Gastrocnemius medialis (tissue), 4 donors: Measurements from ENCODE around the gene VPS26C. TPM values are rescaled to one million over a fixed set of nuclear protein-coding genes. Genes with fewer than 3 reads are reported as not detected.

ENCODE experiments used
- ATAC-seq, 2 donors: fragments of 150-250 bp; one replicate each; pipeline ENCODE4 v1.9.1; 2016
- DNase-seq, 2 donors: peaks; one replicate each; pipeline ENCODE4 v3.0.0-alpha.2; 2019
- H3K27ac ChIP-seq, 4 donors: fragments of 200-600 bp; sonication (generic); 1 replicate in 1 of 4; 2 replicates in 3 of 4; pipeline ENCODE4 v1.5.1; 2016 to 2018; ENCODE audit warnings: mild to moderate bottlenecking in 2 of 4, moderate library complexity in 1 of 4
- H3K27me3 ChIP-seq, 3 donors: fragments of 200-600 bp; sonication (generic) in 2 of 3; 1 replicate in 1 of 3; 2 replicates in 2 of 3; pipeline versions ENCODE4 v1.5.1 to v1.6.0; 2016 to 2019; ENCODE audit warnings: mild to moderate bottlenecking in 1 of 3, moderate library complexity in 1 of 3
- H3K36me3 ChIP-seq, 2 donors: fragments of 200-600 bp; sonication (generic) in 1 of 2; one replicate each; pipeline ENCODE4 v1.5.1; 2017 to 2018
- H3K4me1 ChIP-seq, 2 donors: fragments of 200-600 bp; sonication (generic) in 1 of 2; one replicate each; pipeline ENCODE4 v1.5.1; 2016 to 2017; ENCODE audit warnings: mild to moderate bottlenecking in 2 of 2
- H3K4me3 ChIP-seq, 4 donors: fragments of 200-600 bp; sonication (generic) in 3 of 4; 1 replicate in 1 of 4; 2 replicates in 3 of 4; pipeline ENCODE4 v1.5.1; 2016 to 2019; ENCODE audit warnings: mild to moderate bottlenecking in 2 of 4
- H3K9me3 ChIP-seq, 3 donors: fragments of 200-600 bp; sonication (generic) in 2 of 3; 1 replicate in 1 of 3; 2 replicates in 2 of 3; pipeline ENCODE4 v1.5.1; 2016 to 2019
- POLR2A ChIP-seq, 2 donors: fragments of 450-650 bp; IDR thresholded peaks; one replicate each; pipeline ENCODE4 v1.6.1; 2017; ENCODE audit warnings: antibody characterized with exemption in 2 of 2, mild to moderate bottlenecking in 2 of 2, moderate library complexity in 2 of 2
- in situ Hi-C, 4 donors: fragments of 200-750 bp; cut with MboI; loops; one replicate each; pipeline versions ENCODE4 v1.15.0 to v1.8.0; 2017; ENCODE audit warnings: low sequenced_read_pairs in 4 of 4
- intact Hi-C: fragments of 100-400 bp; cut with DNase I; formaldehyde crosslinking; loops from one replicate; pipeline ENCODE4 v1.15.1; 2023; ENCODE audit warnings: low total_unique reads
- total RNA-seq, 4 donors: library from RNA; depleted of rRNA; stranded (reverse); fragments of >200 nt; gene quantifications; one replicate each; pipeline versions ENCODE4 v1.1.0 to v1.2.3, GENCODE V29; 2016
- TF ChIP-seq, protein P1 (sequence below), 5 experiments: fragments of 450-650 bp in 3 of 5; fragments of 200-600 bp in 2 of 5; sonication (generic) in 2 of 5; IDR thresholded peaks in 4 of 5; conservative IDR thresholded peaks in 1 of 5; 1 replicate in 4 of 5; 2 replicates in 1 of 5; pipeline ENCODE4 v1.5.1; 2016 to 2019; ENCODE audit warnings: antibody characterized with exemption in 5 of 5, mild to moderate bottlenecking in 3 of 5, moderate library complexity in 3 of 5

Gene VPS26C
- total RNA-seq, 4 donors from 2014 or later = 57.6 to 82.7 (median 75.4) TPM

DNA sequence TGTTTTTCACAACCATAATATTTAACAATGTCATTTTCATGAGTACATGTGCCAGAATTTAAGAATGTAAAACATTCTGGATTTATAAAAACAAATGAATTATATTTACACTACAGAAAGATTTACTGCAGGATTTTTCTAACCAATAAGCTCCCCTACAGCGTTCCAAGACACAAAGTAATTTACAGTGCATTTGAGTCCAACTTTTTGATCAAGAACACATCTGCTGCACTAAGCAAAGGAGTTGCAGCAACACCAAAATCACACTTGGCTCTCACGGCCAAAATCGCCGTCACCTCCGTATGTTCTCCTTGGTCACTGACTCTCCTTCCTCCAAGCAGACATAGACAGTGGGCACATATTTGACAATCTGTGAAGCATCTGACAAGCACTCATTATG is 7.7 kb downstream of the VPS26C start:
- peaks cover 32 to 43% of the 10 kb centered on the region in 2 donors for H3K4me1 ChIP-seq
- H3K9me3 ChIP-seq = no peaks in the 10 kb centered on the region
- no peak for ATAC-seq
- in situ Hi-C loops = loop anchor here in 1 of 4 donors (25.0 kb wide), 2 partner anchors 103 to 303 kb away; partner anchors contain the start of gene DYRK1A
- DNase-seq = no peak
- intact Hi-C loops = no loop called here
- H3K27me3 ChIP-seq = no peaks in the 10 kb centered on the region
- H3K4me3 ChIP-seq = no peak overlapping the region
- no peak overlapping the region for H3K27ac ChIP-seq
- TF ChIP-seq POLR2A (IDR thresholded peaks at IDR 0.05) = no peak
- TF ChIP-seq, protein P1, sequence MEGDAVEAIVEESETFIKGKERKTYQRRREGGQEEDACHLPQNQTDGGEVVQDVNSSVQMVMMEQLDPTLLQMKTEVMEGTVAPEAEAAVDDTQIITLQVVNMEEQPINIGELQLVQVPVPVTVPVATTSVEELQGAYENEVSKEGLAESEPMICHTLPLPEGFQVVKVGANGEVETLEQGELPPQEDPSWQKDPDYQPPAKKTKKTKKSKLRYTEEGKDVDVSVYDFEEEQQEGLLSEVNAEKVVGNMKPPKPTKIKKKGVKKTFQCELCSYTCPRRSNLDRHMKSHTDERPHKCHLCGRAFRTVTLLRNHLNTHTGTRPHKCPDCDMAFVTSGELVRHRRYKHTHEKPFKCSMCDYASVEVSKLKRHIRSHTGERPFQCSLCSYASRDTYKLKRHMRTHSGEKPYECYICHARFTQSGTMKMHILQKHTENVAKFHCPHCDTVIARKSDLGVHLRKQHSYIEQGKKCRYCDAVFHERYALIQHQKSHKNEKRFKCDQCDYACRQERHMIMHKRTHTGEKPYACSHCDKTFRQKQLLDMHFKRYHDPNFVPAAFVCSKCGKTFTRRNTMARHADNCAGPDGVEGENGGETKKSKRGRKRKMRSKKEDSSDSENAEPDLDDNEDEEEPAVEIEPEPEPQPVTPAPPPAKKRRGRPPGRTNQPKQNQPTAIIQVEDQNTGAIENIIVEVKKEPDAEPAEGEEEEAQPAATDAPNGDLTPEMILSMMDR (IDR thresholded peaks at IDR 0.05 in 4 of 5, conservative IDR thresholded peaks at IDR 0.05 in 1 of 5) = no peak
- no peaks in the 10 kb centered on the region for H3K36me3 ChIP-seq

DNA sequence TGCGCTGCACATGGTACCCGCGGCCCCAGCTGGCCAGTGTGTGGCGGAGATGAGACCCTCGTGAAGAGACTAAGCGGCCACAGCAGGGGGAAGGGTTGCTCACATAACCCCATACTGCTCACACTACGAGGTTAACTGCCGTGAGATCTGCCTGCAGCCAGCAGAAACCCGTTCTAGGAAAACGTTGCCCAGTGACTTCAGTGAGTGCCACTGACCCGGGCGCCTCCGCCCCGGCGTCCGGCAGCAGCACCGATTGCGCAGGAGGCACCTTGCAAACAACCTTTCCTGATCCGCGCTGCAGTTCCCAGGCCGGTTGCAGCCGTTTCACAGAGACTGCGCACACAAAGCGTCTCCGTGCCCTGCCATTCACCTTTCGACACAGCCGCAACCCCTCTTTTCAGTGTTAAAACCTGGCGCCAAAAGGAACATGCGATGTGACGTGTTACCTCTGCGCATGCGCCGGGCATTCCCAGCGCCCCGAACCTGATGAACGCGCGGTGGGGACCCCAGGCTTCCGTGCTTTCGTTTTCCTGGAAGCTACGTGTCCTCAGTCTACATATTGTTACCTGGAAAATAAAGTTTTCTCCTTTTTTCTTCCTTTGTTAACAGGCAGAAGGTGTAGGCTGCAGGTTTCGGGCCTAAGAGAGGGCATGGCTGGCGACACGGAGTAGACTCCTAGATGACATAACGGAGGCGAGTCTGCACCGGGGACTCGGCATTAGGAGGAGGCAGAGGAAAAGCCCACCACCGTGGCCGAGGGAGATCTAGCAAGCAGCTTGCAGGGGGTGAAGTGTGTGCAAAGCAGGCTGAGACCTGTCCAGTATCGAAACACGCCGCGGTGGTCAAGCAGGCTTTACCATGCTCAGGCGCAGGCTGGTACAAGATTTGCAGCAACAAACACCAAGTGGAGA is 8.9 kb downstream of the VPS26C start:
- Histone ChIP-seq H3K27me3 (no peaks in the 10 kb centered on the region), H3K36me3 (no peaks in the 10 kb centered on the region), H3K9me3 (no peaks in the 10 kb centered on the region), H3K4me3 (peak overlapping the region; percentile 61 to 71 (median 67)), H3K4me1 (peaks cover 30 to 44% of the 10 kb centered on the region in 2 donors), H3K27ac (peak overlapping the region; percentile 69 to 81 (median 79))
- DNase-seq (peak; percentile 7 to 54), ATAC-seq (peak; percentile 50 to 82)
- no peak for TF ChIP-seq POLR2A (IDR thresholded peaks at IDR 0.05)
- TF ChIP-seq, protein P1 (IDR thresholded peaks at IDR 0.05 in 4 of 5, conservative IDR thresholded peaks at IDR 0.05 in 1 of 5) = no peak
- in situ Hi-C loops (loop anchor here in 1 of 4 donors (25.0 kb wide), 2 partner anchors 104 to 304 kb away; partner anchors contain the start of gene DYRK1A), intact Hi-C loops (loop anchor here (1.0 kb wide), 1 partner anchor 8 kb away; no protein-coding TSS in a partner anchor)

DNA sequence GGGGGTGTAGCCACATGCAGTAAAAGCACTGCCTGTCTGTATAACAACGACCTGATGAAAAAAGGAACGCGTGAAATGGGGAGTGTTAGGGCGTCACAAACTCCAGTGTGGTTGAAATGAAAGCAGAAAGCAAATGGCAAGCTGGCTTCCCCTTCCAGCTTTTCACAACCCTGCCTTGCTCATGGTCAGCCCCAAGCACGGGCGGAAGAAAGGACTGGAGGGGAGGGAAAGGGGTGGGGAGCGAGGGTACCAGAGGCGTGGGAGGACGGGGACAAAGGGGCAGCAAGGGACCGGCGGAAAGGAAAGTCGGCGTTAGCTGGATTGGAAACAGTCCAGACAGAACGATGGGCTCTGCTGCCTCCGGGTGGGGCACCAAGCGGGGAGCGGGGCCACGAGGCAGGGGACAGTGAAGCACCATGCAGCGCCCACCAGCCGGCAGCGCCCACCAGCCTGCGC is 9.6 kb downstream of the VPS26C start:
- peak overlapping the region; percentile 69 to 81 (median 79) for H3K27ac ChIP-seq
- in situ Hi-C loops = loop anchor here in 1 of 4 donors (25.0 kb wide), 2 partner anchors 105 to 305 kb away; partner anchors contain the start of gene DYRK1A
- H3K36me3 ChIP-seq = no peaks in the 10 kb centered on the region
- no peaks in the 10 kb centered on the region for H3K9me3 ChIP-seq
- peak overlapping the region; percentile 61 to 71 (median 67) for H3K4me3 ChIP-seq
- peaks cover 34 to 48% of the 10 kb centered on the region in 2 donors for H3K4me1 ChIP-seq
- intact Hi-C loops = no loop called here
- ATAC-seq (peak; percentile 29 to 39), DNase-seq (no peak)
- no peak for TF ChIP-seq POLR2A (IDR thresholded peaks at IDR 0.05)
- TF ChIP-seq, protein P1 (IDR thresholded peaks at IDR 0.05 in 4 of 5, conservative IDR thresholded peaks at IDR 0.05 in 1 of 5) = no peak
- H3K27me3 ChIP-seq = no peaks in the 10 kb centered on the region

DNA sequence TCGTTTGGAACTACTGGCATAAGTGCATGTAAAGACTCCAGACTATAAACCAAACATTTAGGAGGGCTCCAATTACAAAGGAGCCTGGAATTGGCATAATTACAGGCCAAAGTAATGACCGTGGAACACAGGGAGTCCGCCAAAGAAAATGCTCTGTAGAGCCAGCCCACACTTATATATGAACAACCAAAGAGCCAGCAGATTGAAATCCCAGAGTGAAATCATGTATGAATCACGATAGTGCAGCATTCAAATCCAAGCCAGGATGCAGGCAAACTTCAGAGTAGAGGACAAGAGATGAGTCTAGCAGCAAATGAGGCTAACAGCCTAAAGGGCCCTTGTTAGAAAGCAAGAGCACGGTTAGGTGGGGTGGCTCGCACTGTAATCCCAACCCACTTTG is 13.1 kb downstream of the VPS26C start:
- no peak for TF ChIP-seq POLR2A (IDR thresholded peaks at IDR 0.05)
- TF ChIP-seq, protein P1 (IDR thresholded peaks at IDR 0.05 in 4 of 5, conservative IDR thresholded peaks at IDR 0.05 in 1 of 5) = no peak
- Histone ChIP-seq H3K27ac (no peak overlapping the region), H3K9me3 (no peaks in the 10 kb centered on the region), H3K4me1 (peaks cover 33 to 53% of the 10 kb centered on the region in 2 donors), H3K27me3 (no peaks in the 10 kb centered on the region), H3K4me3 (no peak overlapping the region), H3K36me3 (no peaks in the 10 kb centered on the region)
- DNase-seq (no peak), ATAC-seq (no peak)
- in situ Hi-C loops = loop anchor here in 1 of 4 donors (25.0 kb wide), 2 partner anchors 108 to 308 kb away; partner anchors contain the start of gene DYRK1A
- intact Hi-C loops = no loop called here
